Breast epithelium (tissue), 4 donors: ENCODE results near the gene NFKB1. TPM values are rescaled to one million over a fixed set of nuclear protein-coding genes. Genes with fewer than 3 reads are reported as not detected.
A peak's percentile ranks its signal among the peaks of the same experiment; 100 is the strongest.
"Not testable (repeated sequence)": the region's sequence is repeated elsewhere in the genome, so short reads cannot be mapped to it uniquely, and the experiment has no call there.

Source experiments
- DNase-seq, 2 donors: peaks; one replicate each; pipeline ENCODE4 v3.0.0-alpha.2; 2019; ENCODE audit warnings: low spot score in 2 of 2
- H3K27ac ChIP-seq, 2 donors: fragments of 200-600 bp; sonication (generic) in 1 of 2; one replicate each; pipeline ENCODE4 v1.5.1; 2016 to 2019; ENCODE audit warnings: mild to moderate bottlenecking in 1 of 2
- H3K27me3 ChIP-seq, 2 donors: fragments of 200-600 bp; sonication (generic) in 1 of 2; one replicate each; pipeline versions ENCODE4 v1.5.1 to v1.6.0; 2017 to 2019; ENCODE audit warnings: control low read depth in 1 of 2, mild to moderate bottlenecking in 1 of 2
- H3K36me3 ChIP-seq: fragments of 200-600 bp; one replicate; pipeline ENCODE4 v1.5.1; 2019
- H3K4me1 ChIP-seq, 2 donors: fragments of 200-600 bp; sonication (generic); one replicate each; pipeline ENCODE4 v1.5.1; 2016 to 2019; ENCODE audit warnings: control low read depth in 1 of 2
- H3K4me3 ChIP-seq, 3 donors: fragments of 200-600 bp; sonication (generic); 1 replicate in 2 of 3; 2 replicates in 1 of 3; pipeline ENCODE4 v1.5.1; 2016 to 2019; ENCODE audit warnings: mild to moderate bottlenecking in 3 of 3, moderate library complexity in 2 of 3
- H3K9me3 ChIP-seq, 2 donors: fragments of 200-600 bp; sonication (generic) in 1 of 2; one replicate each; pipeline ENCODE4 v1.5.1; 2016 to 2019; ENCODE audit warnings: control low read depth in 1 of 2
- POLR2A ChIP-seq: fragments of 450-650 bp; IDR thresholded peaks from one replicate; pipeline ENCODE4 v1.6.1; 2016; ENCODE audit warnings: antibody characterized with exemption, mild to moderate bottlenecking, moderate library complexity
- POLR2AphosphoS5 ChIP-seq, 3 donors: sonication (generic); formaldehyde crosslinking; IDR thresholded peaks; one replicate each; pipeline ENCODE4 v1.6.1; 2017; ENCODE audit warnings: antibody characterized with exemption in 3 of 3
- intact Hi-C: fragments of 100-400 bp; cut with DNase I; formaldehyde crosslinking; loops from one replicate; pipeline ENCODE4 v1.15.1; 2023; ENCODE audit warnings: low total_unique reads
- total RNA-seq, 3 donors: library from RNA; depleted of rRNA; stranded (reverse); fragments of >200 nt; gene quantifications; one replicate each; pipeline ENCODE4 v1.1.0, GENCODE V29; 2016
- TF ChIP-seq, protein P1 (sequence below), 3 donors: fragments of 450-650 bp; IDR thresholded peaks; one replicate each; pipeline ENCODE4 v1.5.1; 2016 to 2017; ENCODE audit warnings: antibody characterized with exemption in 3 of 3, mild to moderate bottlenecking in 3 of 3, moderate library complexity in 3 of 3

The NFKB1 gene
- total RNA-seq, 3 donors from 2014 or later: 30.2 to 52.5 (median 42.6) TPM

DNA sequence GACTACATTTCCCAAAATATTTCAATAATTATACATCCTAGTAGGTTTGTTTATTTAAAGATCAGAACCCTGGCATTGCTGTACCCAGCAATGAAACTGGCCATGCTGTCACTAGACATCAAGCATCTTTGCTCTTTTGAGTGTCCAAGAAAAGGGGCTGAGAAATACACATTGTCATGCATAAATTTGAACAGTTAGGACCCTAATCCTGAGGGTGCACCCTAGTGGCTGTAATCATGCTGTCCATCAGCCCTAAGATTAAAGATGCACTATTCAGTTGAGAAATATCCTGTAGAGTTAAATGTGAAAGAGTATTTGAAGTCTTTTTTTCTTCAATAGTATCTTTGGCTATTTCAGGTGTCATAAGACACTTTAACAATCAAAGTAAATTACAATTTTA is 108.8 kb downstream of the NFKB1 start:
- H3K4me3 ChIP-seq: no peak overlapping the region
- TF ChIP-seq POLR2AphosphoS5 (IDR thresholded peaks at IDR 0.05) (no peak), POLR2A (no peak)
- no peak for DNase-seq
- no peaks in the 10 kb centered on the region for H3K36me3 ChIP-seq
- no peaks in the 10 kb centered on the region for H3K9me3 ChIP-seq
- H3K27me3 ChIP-seq: no peaks in the 10 kb centered on the region
- H3K27ac ChIP-seq: no peak overlapping the region
- no peaks in the 10 kb centered on the region for H3K4me1 ChIP-seq
- intact Hi-C loops: no loop called here

DNA sequence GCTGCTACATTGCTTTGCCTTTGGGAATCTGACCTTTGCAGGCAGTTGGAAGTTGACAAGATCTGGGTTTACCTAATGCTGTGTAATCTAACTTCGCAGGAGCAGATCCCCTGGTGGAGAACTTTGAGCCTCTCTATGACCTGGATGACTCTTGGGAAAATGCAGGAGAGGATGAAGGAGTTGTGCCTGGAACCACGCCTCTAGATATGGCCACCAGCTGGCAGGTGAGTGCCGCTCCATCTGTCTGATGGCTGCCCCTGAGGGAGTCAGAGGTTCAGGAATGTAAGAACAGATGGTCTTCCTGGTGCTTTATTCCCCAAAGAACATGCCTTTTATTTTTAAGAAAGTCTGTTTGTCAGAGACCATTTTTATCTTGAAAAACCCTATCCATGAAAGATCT is 109.3 kb downstream of the NFKB1 start:
- intact Hi-C loops: no loop called here
- H3K27ac ChIP-seq: no peak overlapping the region
- no peaks in the 10 kb centered on the region for H3K36me3 ChIP-seq
- no peak for DNase-seq
- no peaks in the 10 kb centered on the region for H3K9me3 ChIP-seq
- H3K4me3 ChIP-seq: no peak overlapping the region
- TF ChIP-seq POLR2A (no peak), POLR2AphosphoS5 (IDR thresholded peaks at IDR 0.05) (no peak)
- no peaks in the 10 kb centered on the region for H3K4me1 ChIP-seq
- H3K27me3 ChIP-seq: no peaks in the 10 kb centered on the region

DNA sequence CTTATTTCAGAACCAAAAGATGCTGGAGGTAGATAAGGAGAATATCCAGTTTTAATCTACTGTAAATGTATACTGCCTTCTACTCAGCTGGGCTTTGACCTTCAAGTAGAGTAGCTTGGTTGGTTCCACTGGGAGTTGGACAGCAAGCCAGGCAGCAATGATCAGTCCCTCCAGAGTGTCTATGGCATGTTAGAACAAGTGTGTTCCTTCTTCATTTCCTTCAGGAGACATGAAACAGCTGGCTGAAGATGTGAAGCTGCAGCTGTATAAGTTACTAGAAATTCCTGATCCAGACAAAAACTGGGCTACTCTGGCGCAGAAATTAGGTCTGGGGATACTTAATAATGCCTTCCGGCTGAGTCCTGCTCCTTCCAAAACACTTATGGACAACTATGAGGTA is 111.1 kb downstream of the NFKB1 start:
- intact Hi-C loops: no loop called here
- Histone ChIP-seq H3K27me3 (no peaks in the 10 kb centered on the region), H3K9me3 (no peaks in the 10 kb centered on the region), H3K36me3 (no peaks in the 10 kb centered on the region), H3K27ac (peak overlapping the region; percentile 63 to 67), H3K4me1 (no peaks in the 10 kb centered on the region), H3K4me3 (no peak overlapping the region)
- DNase-seq: no peak
- TF ChIP-seq POLR2A (no peak), POLR2AphosphoS5 (IDR thresholded peaks at IDR 0.05) (no peak)
- TF ChIP-seq, protein P1, sequence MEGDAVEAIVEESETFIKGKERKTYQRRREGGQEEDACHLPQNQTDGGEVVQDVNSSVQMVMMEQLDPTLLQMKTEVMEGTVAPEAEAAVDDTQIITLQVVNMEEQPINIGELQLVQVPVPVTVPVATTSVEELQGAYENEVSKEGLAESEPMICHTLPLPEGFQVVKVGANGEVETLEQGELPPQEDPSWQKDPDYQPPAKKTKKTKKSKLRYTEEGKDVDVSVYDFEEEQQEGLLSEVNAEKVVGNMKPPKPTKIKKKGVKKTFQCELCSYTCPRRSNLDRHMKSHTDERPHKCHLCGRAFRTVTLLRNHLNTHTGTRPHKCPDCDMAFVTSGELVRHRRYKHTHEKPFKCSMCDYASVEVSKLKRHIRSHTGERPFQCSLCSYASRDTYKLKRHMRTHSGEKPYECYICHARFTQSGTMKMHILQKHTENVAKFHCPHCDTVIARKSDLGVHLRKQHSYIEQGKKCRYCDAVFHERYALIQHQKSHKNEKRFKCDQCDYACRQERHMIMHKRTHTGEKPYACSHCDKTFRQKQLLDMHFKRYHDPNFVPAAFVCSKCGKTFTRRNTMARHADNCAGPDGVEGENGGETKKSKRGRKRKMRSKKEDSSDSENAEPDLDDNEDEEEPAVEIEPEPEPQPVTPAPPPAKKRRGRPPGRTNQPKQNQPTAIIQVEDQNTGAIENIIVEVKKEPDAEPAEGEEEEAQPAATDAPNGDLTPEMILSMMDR (IDR thresholded peaks at IDR 0.05): no peak

DNA sequence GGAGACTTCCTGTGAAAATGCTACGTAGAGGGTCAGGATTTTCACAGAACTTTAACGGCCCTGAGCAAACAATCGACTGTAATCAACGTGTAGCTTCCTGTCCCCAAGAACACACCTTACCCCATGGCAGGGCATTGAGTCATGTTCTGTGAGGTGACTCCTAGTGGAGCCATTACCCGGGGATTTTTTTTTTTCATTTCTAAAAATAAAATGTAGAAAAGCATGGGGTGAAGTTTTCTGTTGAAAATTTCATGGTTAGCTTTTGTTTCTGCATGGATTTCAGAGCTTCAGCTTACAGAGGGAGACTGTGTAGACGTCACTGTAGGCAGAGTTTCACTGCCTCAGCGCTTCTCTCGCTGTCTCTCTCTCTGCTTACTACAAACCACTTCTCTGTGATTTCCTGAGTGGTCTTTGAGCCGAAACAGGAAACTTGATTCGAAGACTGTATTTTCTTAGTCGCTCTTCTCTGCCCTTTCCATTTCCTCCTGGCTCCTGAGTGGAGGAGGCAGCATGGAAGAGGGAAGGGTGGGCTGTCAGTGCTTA is 111.7 kb downstream of the NFKB1 start:
- no peak for DNase-seq
- peak overlapping the region; percentile 63 to 67 for H3K27ac ChIP-seq
- no peaks in the 10 kb centered on the region for H3K9me3 ChIP-seq
- TF ChIP-seq, protein P1 (IDR thresholded peaks at IDR 0.05): no peak
- no peak for TF ChIP-seq POLR2A
- TF ChIP-seq POLR2AphosphoS5 (IDR thresholded peaks at IDR 0.05): no peak
- no peaks in the 10 kb centered on the region for H3K27me3 ChIP-seq
- intact Hi-C loops: no loop called here
- no peaks in the 10 kb centered on the region for H3K4me1 ChIP-seq
- H3K36me3 ChIP-seq: no peaks in the 10 kb centered on the region
- H3K4me3 ChIP-seq: no peak overlapping the region

DNA sequence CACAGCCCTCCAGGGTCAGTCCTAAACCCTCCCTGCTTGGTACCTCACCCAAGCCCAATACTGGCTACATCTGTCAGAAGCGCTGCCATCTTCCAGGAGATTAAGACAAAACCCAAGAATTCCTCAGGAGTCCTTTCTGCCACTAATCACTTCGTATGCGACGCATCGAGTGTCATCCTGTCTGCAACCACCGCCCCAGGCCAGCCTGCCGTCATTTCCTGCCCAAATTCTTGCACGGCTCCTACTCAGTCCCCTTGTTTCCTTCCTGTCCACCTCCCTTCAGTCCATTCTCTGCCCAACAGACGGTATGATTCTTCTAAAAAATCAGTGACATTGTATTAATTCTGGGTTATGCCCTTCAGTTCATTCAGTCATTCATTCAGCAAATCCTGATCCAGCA is 113.6 kb downstream of the NFKB1 start:
- intact Hi-C loops: no loop called here
- Histone ChIP-seq H3K9me3 (no peaks in the 10 kb centered on the region), H3K4me1 (no peaks in the 10 kb centered on the region), H3K27ac (peak overlapping the region; percentile 5 to 41), H3K27me3 (no peaks in the 10 kb centered on the region), H3K36me3 (no peaks in the 10 kb centered on the region), H3K4me3 (no peak overlapping the region)
- TF ChIP-seq, protein P1 (IDR thresholded peaks at IDR 0.05): no peak
- no peak for TF ChIP-seq POLR2A
- no peak for TF ChIP-seq POLR2AphosphoS5 (IDR thresholded peaks at IDR 0.05)
- no peak for DNase-seq

DNA sequence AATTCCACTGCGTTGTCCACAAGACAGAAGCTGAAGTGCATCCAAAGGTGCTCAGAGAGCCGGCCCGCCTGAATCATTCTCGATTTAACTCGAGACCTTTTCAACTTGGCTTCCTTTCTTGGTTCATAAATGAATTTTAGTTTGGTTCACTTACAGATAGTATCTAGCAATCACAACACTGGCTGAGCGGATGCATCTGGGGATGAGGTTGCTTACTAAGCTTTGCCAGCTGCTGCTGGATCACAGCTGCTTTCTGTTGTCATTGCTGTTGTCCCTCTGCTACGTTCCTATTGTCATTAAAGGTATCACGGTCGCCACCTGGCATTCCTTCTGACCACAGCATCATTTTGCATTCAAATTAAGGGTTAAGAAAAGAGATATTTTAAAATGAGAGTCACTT is 115.5 kb downstream of the NFKB1 start:
- Histone ChIP-seq H3K36me3 (no peaks in the 10 kb centered on the region), H3K4me1 (no peaks in the 10 kb centered on the region), H3K9me3 (no peaks in the 10 kb centered on the region), H3K27ac (no peak overlapping the region), H3K27me3 (no peaks in the 10 kb centered on the region), H3K4me3 (no peak overlapping the region)
- intact Hi-C loops: no loop called here
- TF ChIP-seq POLR2A (no peak), POLR2AphosphoS5 (IDR thresholded peaks at IDR 0.05) (no peak)
- TF ChIP-seq, protein P1 (IDR thresholded peaks at IDR 0.05): no peak
- no peak for DNase-seq

DNA sequence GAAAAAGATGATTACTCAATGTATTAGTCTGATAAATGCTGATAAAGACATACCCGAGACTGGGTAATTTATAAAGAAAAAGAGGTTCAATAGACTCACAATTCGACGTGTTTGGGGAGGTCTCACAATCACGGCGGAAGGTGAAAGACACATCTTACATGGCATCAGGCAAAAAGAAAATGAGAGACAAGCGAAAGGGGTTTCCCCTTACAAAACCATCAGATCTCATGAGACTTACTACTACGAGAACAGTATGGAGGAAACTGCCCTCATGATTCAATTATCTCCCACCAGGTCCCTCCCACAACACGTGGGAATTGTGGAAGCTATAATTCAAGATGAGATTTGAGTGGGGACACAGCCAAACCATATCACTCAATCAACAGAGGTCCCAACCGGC is 117.9 kb downstream of the NFKB1 start:
- H3K9me3 ChIP-seq, H3K27ac ChIP-seq, H3K4me3 ChIP-seq, H3K4me1 ChIP-seq, H3K36me3 ChIP-seq, DNase-seq, H3K27me3 ChIP-seq, intact Hi-C loops: not testable (repeated sequence)

DNA sequence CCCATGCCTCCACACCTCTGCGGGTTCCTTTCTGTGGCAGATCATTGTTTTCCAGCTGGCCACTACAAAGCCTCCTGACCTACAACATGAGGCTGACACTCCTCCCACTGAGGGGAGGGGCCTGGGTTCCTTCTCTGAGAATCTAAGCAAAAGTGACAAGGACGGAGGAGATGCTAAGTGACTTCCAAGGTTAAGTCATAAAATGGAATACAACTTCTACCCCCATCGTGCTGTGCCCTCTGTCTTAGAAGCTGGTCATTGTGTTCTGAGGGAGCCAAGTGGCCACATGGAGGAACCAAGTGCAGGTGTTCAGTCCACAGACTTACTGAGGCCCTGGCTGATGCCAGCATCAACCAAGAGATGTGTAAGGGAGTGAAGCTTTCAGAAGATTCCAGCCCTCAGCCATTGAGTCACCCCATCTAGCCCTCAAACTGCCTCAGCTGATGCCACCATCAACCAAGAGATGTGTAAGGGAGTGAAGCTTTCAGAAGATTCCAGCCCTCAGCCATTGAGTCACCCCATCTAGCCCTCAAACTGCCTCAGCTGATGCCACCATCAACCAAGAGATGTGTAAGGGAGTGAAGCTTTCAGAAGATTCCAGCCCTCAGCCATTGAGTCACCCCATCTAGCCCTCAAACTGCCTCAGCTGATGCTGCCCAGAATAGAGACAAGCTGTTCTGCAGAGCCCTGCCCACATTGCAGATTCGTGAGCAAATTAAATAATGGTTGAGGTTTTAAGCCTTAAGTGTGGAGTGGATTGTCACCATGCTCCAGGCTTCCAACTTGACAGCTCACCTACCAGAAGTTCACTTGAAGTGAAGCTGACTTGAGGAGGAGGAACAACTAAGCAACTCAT is 118.8 kb downstream of the NFKB1 start:
- H3K4me1 ChIP-seq, DNase-seq, H3K27me3 ChIP-seq, H3K9me3 ChIP-seq, intact Hi-C loops, H3K4me3 ChIP-seq, H3K36me3 ChIP-seq: not testable (repeated sequence)
- H3K27ac ChIP-seq: peak overlapping the region in 1 of 2 donors; percentile 26
